Effector memory CD8-positive, alpha-beta T cell (primary cell): ENCODE measurements around the gene VWA1.
"Not testable (repeated sequence)": the region's sequence is repeated elsewhere in the genome, so short reads cannot be mapped to it uniquely, and the experiment has no call there.

ENCODE experiments used
- ATAC-seq: fragments of 150-1000 bp; cut with Tn5 transposase; replicated peaks from 2 replicates; pipeline ENCODE4 v1.10.0; 2021; ENCODE audit warnings: mild to moderate bottlenecking, moderate library complexity
- DNase-seq, 3 experiments: peaks; one replicate each; pipeline ENCODE4 v3.0.0; 2021
- H3K27ac Mint-ChIP-seq, 2 donors: one replicate each; pipeline ENCODE4 v1.8.0; 2022; ENCODE audit warnings: mild to moderate bottlenecking in 2 of 2, mixed read lengths in 2 of 2, moderate library complexity in 2 of 2
- H3K27me3 Mint-ChIP-seq, 2 donors: one replicate each; pipeline ENCODE4 v1.8.0; 2022; ENCODE audit warnings: mixed read lengths in 2 of 2
- H3K36me3 Mint-ChIP-seq: one replicate; pipeline ENCODE4 v1.8.0; 2022; ENCODE audit warnings: mild to moderate bottlenecking, moderate library complexity, mixed read lengths; ENCODE audit not compliant: insufficient read depth
- H3K4me1 Mint-ChIP-seq, 2 donors: one replicate each; pipeline ENCODE4 v1.8.0; 2022; ENCODE audit warnings: low read depth in 2 of 2, mixed read lengths in 2 of 2
- H3K4me3 Mint-ChIP-seq, 2 donors: one replicate each; pipeline ENCODE4 v1.8.0; 2022; ENCODE audit warnings: mild to moderate bottlenecking in 2 of 2, mixed read lengths in 2 of 2, moderate library complexity in 2 of 2
- H3K9me3 Mint-ChIP-seq, 2 donors: one replicate each; pipeline ENCODE4 v1.8.0; 2022; ENCODE audit warnings: mixed read lengths in 2 of 2

Gene VWA1

GRCh38 chr1:1471389-1472052 lies 36.0 kb downstream of the VWA1 start, which contains the start of gene ATAD3B:
Gene ATAD3B, plus strand, starts transcription at chr1:1471765. Its CDS starts 120 bp downstream, at chr1:1471885.
- Mint-ChIP-seq H3K9me3 (no peaks in the 10 kb centered on the region), H3K36me3 (peaks cover 10% of the 10 kb centered on the region)
- ATAC-seq: peak; percentile 93

GRCh38 chr1:1472053-1472876 lies 36.8 kb downstream of the VWA1 start:
- not testable (repeated sequence) for H3K27me3 Mint-ChIP-seq, H3K9me3 Mint-ChIP-seq
- ATAC-seq: peak; percentile 52
- peaks cover 15% of the 10 kb centered on the region for H3K36me3 Mint-ChIP-seq
- peak overlapping the region in 1 of 2 donors; percentile 29 for H3K27ac Mint-ChIP-seq
- peaks cover 7 to 22% of the 10 kb centered on the region in 2 donors for H3K4me1 Mint-ChIP-seq
- peak overlapping the region; percentile 71 to 74 for H3K4me3 Mint-ChIP-seq
- peak in 2 of 3 experiments; percentile 14 to 28 for DNase-seq

More at GRCh38 chr1:1471389-1472052, 36.0 kb downstream of the VWA1 start, which contains the start of gene ATAD3B:
- DNase-seq: peak; percentile 82 to 84 (median 83)
- peak within 1 kb of the TSS; percentile 80 to 84 for H3K4me3 Mint-ChIP-seq
- H3K27ac Mint-ChIP-seq: peak within 1 kb of the TSS; percentile 67 to 88
- H3K4me1 Mint-ChIP-seq: peaks cover 7 to 16% of the 10 kb centered on the region in 2 donors
- H3K27me3 Mint-ChIP-seq: no peaks in the 10 kb centered on the region

GRCh38 chr1:1476011-1476410 lies 40.5 kb downstream of the VWA1 start:
- peaks cover 39% of the 10 kb centered on the region for H3K36me3 Mint-ChIP-seq
- ATAC-seq, H3K27me3 Mint-ChIP-seq, DNase-seq, H3K4me3 Mint-ChIP-seq, H3K9me3 Mint-ChIP-seq, H3K27ac Mint-ChIP-seq: not testable (repeated sequence)
- peaks cover 8 to 21% of the 10 kb centered on the region in 2 donors for H3K4me1 Mint-ChIP-seq

GRCh38 chr1:1477206-1477605 lies 41.7 kb downstream of the VWA1 start:
- peaks cover 6 to 18% of the 10 kb centered on the region in 2 donors for H3K4me1 Mint-ChIP-seq
- ATAC-seq (no peak), DNase-seq (no peak)
- H3K27ac Mint-ChIP-seq: peak overlapping the region in 1 of 2 donors; percentile 54
- H3K9me3 Mint-ChIP-seq: no peaks in the 10 kb centered on the region
- H3K36me3 Mint-ChIP-seq: peaks cover 37% of the 10 kb centered on the region
- H3K4me3 Mint-ChIP-seq: no peak overlapping the region
- no peaks in the 10 kb centered on the region for H3K27me3 Mint-ChIP-seq

GRCh38 chr1:1479547-1480487 lies 44.3 kb downstream of the VWA1 start:
- Mint-ChIP-seq H3K4me3 (peak overlapping the region in 1 of 2 donors; percentile 34), H3K36me3 (peaks cover 50% of the 10 kb centered on the region), H3K27me3 (no peaks in the 10 kb centered on the region), H3K27ac (no peak overlapping the region), H3K4me1 (peaks cover 4 to 12% of the 10 kb centered on the region in 2 donors), H3K9me3 (no peaks in the 10 kb centered on the region)
- ATAC-seq (no peak), DNase-seq (no peak)

GRCh38 chr1:1480488-1480867 lies 45.0 kb downstream of the VWA1 start:
- H3K4me1 Mint-ChIP-seq: peaks cover 3 to 12% of the 10 kb centered on the region in 2 donors
- H3K27me3 Mint-ChIP-seq, H3K4me3 Mint-ChIP-seq, DNase-seq, H3K27ac Mint-ChIP-seq, H3K9me3 Mint-ChIP-seq, ATAC-seq: not testable (repeated sequence)
- peaks cover 53% of the 10 kb centered on the region for H3K36me3 Mint-ChIP-seq

GRCh38 chr1:1481811-1482210 lies 46.3 kb downstream of the VWA1 start:
- not testable (repeated sequence) for H3K4me1 Mint-ChIP-seq, H3K4me3 Mint-ChIP-seq, ATAC-seq, DNase-seq, H3K27me3 Mint-ChIP-seq, H3K9me3 Mint-ChIP-seq, H3K27ac Mint-ChIP-seq
- H3K36me3 Mint-ChIP-seq: peaks cover 58% of the 10 kb centered on the region

- Mint-ChIP-seq H3K27ac (no peak overlapping the region), H3K4me3 (no peak overlapping the region), H3K36me3 (peaks cover 52% of the 10 kb centered on the region), H3K4me1 (peaks cover 3 to 5% of the 10 kb centered on the region in 2 donors), H3K9me3 (no peaks in the 10 kb centered on the region), H3K27me3 (no peaks in the 10 kb centered on the region)
- DNase-seq (no peak), ATAC-seq (no peak)
These were observed 47.4 kb downstream of the VWA1 start for GRCh38 chr1:1482856-1483255.

- no peak for ATAC-seq
- Mint-ChIP-seq H3K4me3 (no peak overlapping the region), H3K9me3 (no peaks in the 10 kb centered on the region), H3K36me3 (peaks cover 49% of the 10 kb centered on the region), H3K4me1 (peaks cover 3 to 5% of the 10 kb centered on the region in 2 donors), H3K27me3 (no peaks in the 10 kb centered on the region), H3K27ac (no peak overlapping the region)
- DNase-seq: no peak
These were observed 48.2 kb downstream of the VWA1 start for GRCh38 chr1:1483714-1484113.

- not testable (repeated sequence) for H3K27me3 Mint-ChIP-seq, H3K9me3 Mint-ChIP-seq, H3K4me1 Mint-ChIP-seq, DNase-seq, ATAC-seq, H3K4me3 Mint-ChIP-seq
- Mint-ChIP-seq H3K27ac (peak overlapping the region in 1 of 2 donors; percentile 49), H3K36me3 (peaks cover 47% of the 10 kb centered on the region)
These were observed 49.7 kb downstream of the VWA1 start for GRCh38 chr1:1484976-1485750.

- peaks cover 50% of the 10 kb centered on the region for H3K36me3 Mint-ChIP-seq
- H3K27me3 Mint-ChIP-seq, H3K4me3 Mint-ChIP-seq, H3K4me1 Mint-ChIP-seq, ATAC-seq, H3K9me3 Mint-ChIP-seq, DNase-seq: not testable (repeated sequence)
- peak overlapping the region in 1 of 2 donors; percentile 49 for H3K27ac Mint-ChIP-seq
These were observed 50.3 kb downstream of the VWA1 start for GRCh38 chr1:1485755-1486317.

- no peaks in the 10 kb centered on the region for H3K27me3 Mint-ChIP-seq
- H3K4me3 Mint-ChIP-seq: no peak overlapping the region
- H3K36me3 Mint-ChIP-seq: peaks cover 54% of the 10 kb centered on the region
- ATAC-seq (no peak), DNase-seq (no peak)
- H3K9me3 Mint-ChIP-seq: no peaks in the 10 kb centered on the region
- peak overlapping the region in 1 of 2 donors; percentile 75 for H3K27ac Mint-ChIP-seq
- H3K4me1 Mint-ChIP-seq: no peaks in the 10 kb centered on the region
These were observed 52.2 kb downstream of the VWA1 start for GRCh38 chr1:1487701-1488100.
